IMR-90 (cell line): ENCODE measurements around the gene IER5. TPM values are rescaled to one million over a fixed set of nuclear protein-coding genes. Genes with fewer than 3 reads are reported as not detected.

Experiments used
- ATAC-seq: fragments of 200-7000 bp; cut with Tn5 transposase; 2 replicates; pipeline ENCODE4 v1.9.1; 2020; ENCODE audit warnings: low read depth, mild to moderate bottlenecking, moderate library complexity
- BruUV-seq: library from RNA; stranded (reverse); fragments of 400-500 nt; replicated peaks from 2 replicates; lab custom pipeline; 2021; lab: Mats Ljungman, UMichigan
- CTCF ChIA-PET: fragments of 300-600 bp; formaldehyde crosslinking; extraction: SDS; loops from one replicate; lab custom pipeline; 2021; ENCODE audit warnings: antibody characterized with exemption; lab: Yijun Ruan, JAX
- POLR2A ChIA-PET: fragments of 300-600 bp; sonication (Branson Sonifier 250); formaldehyde crosslinking; loops from one replicate; lab custom pipeline; 2022; ENCODE audit warnings: antibody characterized with exemption; ENCODE audit not compliant: unreplicated experiment; lab: Charles Lee
- DNase-seq: peaks from one replicate; pipeline ENCODE4 v3.0.0; 2013
- H2AFZ ChIP-seq: replicated peaks from 2 replicates; pipeline ENCODE3; 2013; ENCODE audit warnings: low read length, mild to moderate bottlenecking; ENCODE audit not compliant: poor library complexity
- H2AK5ac ChIP-seq: 2 replicates; pipeline ENCODE4 v1.6.1; 2013; ENCODE audit warnings: low read depth, low read length, inconsistent platforms
- H2AK9ac ChIP-seq: replicated peaks from 2 replicates; pipeline ENCODE3; 2013; ENCODE audit warnings: mild to moderate bottlenecking, low read depth, low read length, moderate library complexity; ENCODE audit not compliant: poor library complexity
- H2BK120ac ChIP-seq: 2 replicates; pipeline ENCODE4 v1.6.1; 2013; ENCODE audit warnings: low read depth, low read length, inconsistent platforms
- H2BK15ac ChIP-seq: 3 replicates; pipeline ENCODE4 v1.6.1; 2013; ENCODE audit warnings: low read depth, low read length, inconsistent platforms
- H2BK20ac ChIP-seq: 2 replicates; pipeline ENCODE4 v1.6.1; 2013; ENCODE audit warnings: low read depth, mild to moderate bottlenecking, inconsistent platforms, low read length, moderate library complexity
- H2BK5ac ChIP-seq: 2 replicates; pipeline ENCODE4 v1.6.1; 2013; ENCODE audit warnings: mild to moderate bottlenecking, low read depth, low read length, inconsistent platforms; ENCODE audit not compliant: poor library complexity, severe bottlenecking
- H3K14ac ChIP-seq: replicated peaks from 2 replicates; pipeline ENCODE4 v1.6.1; 2013; ENCODE audit warnings: low read depth, low read length, inconsistent platforms
- H3K18ac ChIP-seq: 2 replicates; pipeline ENCODE4 v1.6.1; 2013; ENCODE audit warnings: low read depth, low read length, control low read depth
- H3K23ac ChIP-seq: 2 replicates; pipeline ENCODE4 v1.6.1; 2013; ENCODE audit warnings: low read depth, low read length, inconsistent platforms
- H3K27ac ChIP-seq: 2 replicates; pipeline ENCODE4 v1.5.1; 2013; ENCODE audit warnings: mild to moderate bottlenecking, control low read depth, low read length; ENCODE audit not compliant: insufficient read depth
- H3K27me3 ChIP-seq: 2 replicates; pipeline ENCODE4 v1.6.1; 2013; ENCODE audit warnings: low read length; ENCODE audit not compliant: control insufficient read depth, insufficient read depth
- H3K36me3 ChIP-seq: 2 replicates; pipeline ENCODE4 v1.6.1; 2013; ENCODE audit warnings: low read length, mixed read lengths; ENCODE audit not compliant: control insufficient read depth, insufficient read depth
- H3K4ac ChIP-seq: 2 replicates; pipeline ENCODE4 v1.6.1; 2013; ENCODE audit warnings: low read depth, low read length, inconsistent platforms
- H3K4me1 ChIP-seq: 2 replicates; pipeline ENCODE4 v1.6.1; 2013; ENCODE audit warnings: low read length, mixed read lengths; ENCODE audit not compliant: control insufficient read depth, insufficient read depth
- H3K4me2 ChIP-seq: 2 replicates; pipeline ENCODE4 v1.6.1; 2013; ENCODE audit warnings: low read depth, mild to moderate bottlenecking, control low read depth, low read length, moderate library complexity
- H3K4me3 ChIP-seq: 2 replicates; pipeline ENCODE4 v1.5.1; 2013; ENCODE audit warnings: low read depth, mild to moderate bottlenecking, control low read depth, low read length, moderate library complexity; ENCODE audit not compliant: insufficient read depth
- H3K56ac ChIP-seq: 2 replicates; pipeline ENCODE4 v1.6.1; 2013; ENCODE audit warnings: low read length, inconsistent platforms; ENCODE audit not compliant: insufficient read depth; ENCODE audit errors: extremely low read depth
- H3K79me1 ChIP-seq, 2 experiments: 2 replicates each; pipeline ENCODE4 v1.6.1; 2013; ENCODE audit warnings: low read length in 2 of 2, inconsistent platforms in 1 of 2, low read depth in 1 of 2
- H3K9ac ChIP-seq: 2 replicates; pipeline ENCODE4 v1.6.1; 2013; ENCODE audit warnings: low read depth, low read length, control low read depth
- H3K9me1 ChIP-seq: 2 replicates; pipeline ENCODE4 v1.6.1; 2013; ENCODE audit warnings: low read length, inconsistent platforms; ENCODE audit not compliant: insufficient read depth
- H3K9me3 ChIP-seq: 2 replicates; pipeline ENCODE4 v1.6.1; 2013; ENCODE audit warnings: low read length; ENCODE audit not compliant: control insufficient read depth, insufficient read depth
- H4K20me1 ChIP-seq: 2 replicates; pipeline ENCODE4 v1.6.1; 2013; ENCODE audit warnings: low read length, inconsistent platforms; ENCODE audit not compliant: insufficient read depth
- H4K5ac ChIP-seq: 2 replicates; pipeline ENCODE4 v1.6.1; 2013; ENCODE audit warnings: mild to moderate bottlenecking, low read depth, low read length, control low read depth
- H4K8ac ChIP-seq, 2 experiments: 2 replicates each; pipeline ENCODE4 v1.6.1; 2013; ENCODE audit warnings: low read depth in 2 of 2, low read length in 2 of 2, control low read depth in 1 of 2, inconsistent platforms in 1 of 2
- H4K91ac ChIP-seq: 2 replicates; pipeline ENCODE4 v1.6.1; 2013; ENCODE audit warnings: low read depth, low read length, inconsistent platforms; ENCODE audit not compliant: insufficient read depth
- BHLHE40 ChIP-seq: fragments of 150-350 bp; IDR thresholded peaks from 2 replicates; pipeline ENCODE4 v1.6.1; 2016; ENCODE audit warnings: mild to moderate bottlenecking, low read depth, low read length
- CEBPB ChIP-seq: IDR thresholded peaks from 2 replicates; pipeline ENCODE4 v1.6.1; 2012; ENCODE audit warnings: low read depth, low read length, improper control_type of control experiment
- CHD1 ChIP-seq: IDR thresholded peaks from 2 replicates; pipeline ENCODE4 v1.6.1; 2012; ENCODE audit warnings: low read depth, low read length, improper control_type of control experiment
- CTCF ChIP-seq: conservative IDR thresholded peaks from 2 replicates; pipeline ENCODE4 v1.5.1; 2012; ENCODE audit warnings: mild to moderate bottlenecking, low read depth, low read length, improper control_type of control experiment
- ELK1 ChIP-seq: fragments of 150-350 bp; IDR thresholded peaks from 2 replicates; pipeline ENCODE4 v1.6.1; 2016; ENCODE audit warnings: low read depth, mild to moderate bottlenecking, low read length, moderate library complexity, borderline replicate concordance
- FOS ChIP-seq: fragments of 150-350 bp; IDR thresholded peaks from 2 replicates; pipeline ENCODE4 v1.6.1; 2016; ENCODE audit warnings: low read depth, low read length
- MAFK ChIP-seq: IDR thresholded peaks from 2 replicates; pipeline ENCODE4 v1.6.1; 2012; ENCODE audit warnings: low read depth, low read length, improper control_type of control experiment
- MAZ ChIP-seq: IDR thresholded peaks from 2 replicates; pipeline ENCODE4 v1.6.1; 2012; ENCODE audit warnings: low read depth, mild to moderate bottlenecking, low read length, improper control_type of control experiment, moderate library complexity, borderline replicate concordance
- MXI1 ChIP-seq: IDR thresholded peaks from 2 replicates; pipeline ENCODE4 v1.6.1; 2012; ENCODE audit warnings: low read depth, mild to moderate bottlenecking, low read length, moderate library complexity, borderline replicate concordance
- NFE2L2 ChIP-seq: fragments of 150-350 bp; IDR thresholded peaks from 2 replicates; pipeline ENCODE4 v1.6.1; 2016; ENCODE audit warnings: low read depth, mild to moderate bottlenecking, low read length
- POLR2A ChIP-seq: IDR thresholded peaks from 2 replicates; pipeline ENCODE4 v1.6.1; 2012; ENCODE audit warnings: mild to moderate bottlenecking, low read depth, low read length
- RAD21 ChIP-seq: IDR thresholded peaks from 2 replicates; pipeline ENCODE4 v1.6.1; 2012; ENCODE audit warnings: low read length, improper control_type of control experiment
- RCOR1 ChIP-seq: IDR thresholded peaks from 2 replicates; pipeline ENCODE4 v1.6.1; 2012; ENCODE audit warnings: mild to moderate bottlenecking, low read length, improper control_type of control experiment; ENCODE audit not compliant: insufficient replicate concordance
- RFX5 ChIP-seq: IDR thresholded peaks from 2 replicates; pipeline ENCODE4 v1.8.0; 2012; ENCODE audit warnings: low read depth, mild to moderate bottlenecking, low read length, moderate library complexity
- SMC3 ChIP-seq: fragments of 150-350 bp; IDR thresholded peaks from 2 replicates; pipeline ENCODE4 v1.6.1; 2016; ENCODE audit warnings: low read depth, mild to moderate bottlenecking, antibody characterized with exemption, low read length, moderate library complexity
- USF2 ChIP-seq: fragments of 150-350 bp; IDR thresholded peaks from 2 replicates; pipeline ENCODE4 v1.6.1; 2017; ENCODE audit warnings: mild to moderate bottlenecking, antibody characterized with exemption, low read length, low read depth
- WGBS, 2 experiments: methylation state at CpG; one replicate each; pipeline versions ENCODE4 v1.1.5 to v1.1.7; 2013; ENCODE audit warnings: missing lambda C conversion rate in 2 of 2; ENCODE audit not compliant: insufficient read length in 1 of 2; ENCODE audit errors: extremely low coverage in 2 of 2; 5-methylcytosine and 5-hydroxymethylcytosine counted together
- dilution Hi-C: fragments of 300-500 bp; cut with HindIII; formaldehyde crosslinking; loops from one replicate; pipeline ENCODE4 v1.14.3; 2018; ENCODE audit warnings: low sequenced_read_pairs; ENCODE audit not compliant: unreplicated experiment
- in situ Hi-C: fragments of 300-500 bp; cut with MboI; formaldehyde crosslinking; loops from 3 replicates; pipeline ENCODE4 v1.14.3; 2019; ENCODE audit warnings: low sequenced_read_pairs, inconsistent platforms, mixed read lengths
- intact Hi-C: fragments of 100-400 bp; cut with micrococcal nuclease; formaldehyde crosslinking; loops from 2 replicates; pipeline ENCODE4 v1.10.0; 2022
- polyA plus RNA-seq, 3 experiments: library from polyadenylated mRNA; depleted of rRNA; stranded (reverse); fragments of >200 nt; gene quantifications; 2 replicates each; pipeline ENCODE4 v1.2.3, GENCODE V29; 2012; ENCODE audit warnings: low replicate concordance in 1 of 3
- total RNA-seq: library from RNA; depleted of rRNA; stranded (reverse); fragments of >200 nt; gene quantifications from 2 replicates; pipeline ENCODE4 v1.2.3, GENCODE V29; 2012

Gene IER5
- total and polyA plus RNA-seq, 2 of the 4 experiments (the other 2 are of a cell fraction) = 15.8 to 27.1 TPM

GRCh38 chr1:181106022-181106312 lies 17.5 kb downstream of the IER5 start:
- in situ Hi-C loops (no loop called here), dilution Hi-C loops (no loop called here), intact Hi-C loops (no loop called here)
- Histone ChIP-seq H3K4me2 (peak overlapping the region; percentile 85), H3K23ac (peak overlapping the region; percentile 35; the same call in 1 of the 2 replicates), H3K4ac (peak overlapping the region; percentile 39; the same call in 1 of the 2 replicates), H2BK5ac (no peak overlapping the region), H4K20me1 (no peaks in the 10 kb centered on the region), H3K56ac (no peak overlapping the region), H3K9me1 (peaks cover 25% of the 10 kb centered on the region), H3K9me3 (no peaks in the 10 kb centered on the region), H3K4me1 (peaks cover 28% of the 10 kb centered on the region), H3K14ac (peak overlapping the region; percentile 20; the same call in 1 of the 2 replicates), H3K4me3 (no peak overlapping the region), H3K18ac (no peak overlapping the region), H3K79me1 (peaks cover 19 to 49% of the 10 kb centered on the region in 2 experiments), H4K5ac (no peak overlapping the region), H2BK20ac (peak overlapping the region; percentile 10; the same call in 1 of the 2 replicates), H3K27ac (no peak overlapping the region), H2BK15ac (peak overlapping the region; percentile 40; the same call in 2 of the 3 replicates), H3K27me3 (no peaks in the 10 kb centered on the region), H3K36me3 (no peaks in the 10 kb centered on the region), H2BK120ac (peak overlapping the region; percentile 45), H2AFZ (peak overlapping the region; percentile 90), H4K91ac (no peak overlapping the region), H4K8ac (peak overlapping the region in 1 of 2 experiments; percentile 24; a peak in 2 of 4 replicates), H2AK9ac (peak overlapping the region; percentile 17), H3K9ac (no peak overlapping the region), H2AK5ac (peak overlapping the region; percentile 54; the same call in 1 of the 2 replicates)
- ChIA-PET POLR2A (interaction anchor here (1.0 to 1.8 kb wide), 2 partner anchors 11 to 15 kb away, joined by 3 to 14 read pairs; no protein-coding TSS in a partner anchor), CTCF (interaction anchor here (0.6 to 1.1 kb wide), 2 partner anchors 54 to 67 kb away, joined by 3 read pairs; no protein-coding TSS in a partner anchor)
- WGBS, 2 experiments = no CpG with 5 or more reads among the region's 3 CpGs
- TF ChIP-seq RAD21 = no peak
- no peak for TF ChIP-seq USF2
- no peak for TF ChIP-seq CHD1
- TF ChIP-seq CEBPB = no peak
- no peak for TF ChIP-seq RCOR1
- TF ChIP-seq CTCF = no peak
- no peak for TF ChIP-seq FOS
- TF ChIP-seq BHLHE40 = no peak
- no peak for TF ChIP-seq SMC3
- no peak for TF ChIP-seq ELK1
- no peak for TF ChIP-seq POLR2A
- TF ChIP-seq MAFK = no peak
- TF ChIP-seq NFE2L2 = no peak
- TF ChIP-seq MAZ = no peak
- TF ChIP-seq RFX5 = no peak
- TF ChIP-seq MXI1 = no peak
- no peak for DNase-seq
- BruUV-seq = no TSS peak
- ATAC-seq = no peak
